GM12878 (cell line): ENCODE data around the gene DBN1. TPM values are rescaled to one million over a fixed set of nuclear protein-coding genes. Genes with fewer than 3 reads are reported as not detected.

ENCODE experiments used
- ASH2L ChIP-seq: fragments of 300-600, 200-600 bp; sonication (generic); IDR thresholded peaks from 2 replicates; pipeline ENCODE4 v1.6.1; 2017; ENCODE audit warnings: low read depth, mild to moderate bottlenecking, borderline replicate concordance
- BCL3 ChIP-seq: IDR thresholded peaks from 2 replicates; pipeline ENCODE4 v1.6.1; 2011; ENCODE audit warnings: borderline replicate concordance, low read depth, mild to moderate bottlenecking, moderate library complexity, low read length; ENCODE audit not compliant: insufficient read depth, poor library complexity, severe bottlenecking
- CEBPB ChIP-seq, 2 experiments: fragments of 150-350 bp in 1 of 2; IDR thresholded peaks; 2 replicates each; pipeline ENCODE4 v1.6.1; 2012 to 2014; ENCODE audit warnings: low read depth in 2 of 2, low read length in 2 of 2, borderline replicate concordance in 1 of 2, inconsistent platforms in 1 of 2
- HCFC1 ChIP-seq: fragments of 150-350 bp; IDR thresholded peaks from 2 replicates; pipeline ENCODE4 v1.6.1; 2014; ENCODE audit warnings: low read length
- IRF4 ChIP-seq: IDR thresholded peaks from 2 replicates; pipeline ENCODE4 v1.6.1; 2011; ENCODE audit warnings: low read depth, low read length
- MLLT1 ChIP-seq: fragments of 450-650 bp; IDR thresholded peaks from 2 replicates; pipeline ENCODE4 v1.6.1; 2016; ENCODE audit warnings: mild to moderate bottlenecking
- NR2F1 ChIP-seq: fragments of 450-650 bp; conservative IDR thresholded peaks from 2 replicates; pipeline ENCODE4 v1.6.1; 2017; ENCODE audit warnings: mild to moderate bottlenecking
- PBX3 ChIP-seq: IDR thresholded peaks from 2 replicates; pipeline ENCODE4 v1.6.1; 2011; ENCODE audit warnings: mild to moderate bottlenecking, low read depth, low read length, moderate library complexity; ENCODE audit not compliant: insufficient replicate concordance
- PRDM15 ChIP-seq: fragments of 450-650 bp; formaldehyde crosslinking; IDR thresholded peaks from 2 replicates; pipeline ENCODE4 v1.4.0; 2020; ENCODE audit warnings: mild to moderate bottlenecking, moderate library complexity
- RUNX3 ChIP-seq: IDR thresholded peaks from 2 replicates; pipeline ENCODE4 v1.6.1; 2012; ENCODE audit warnings: low read length, inconsistent platforms
- SIN3A ChIP-seq: IDR thresholded peaks from 2 replicates; pipeline ENCODE4 v1.6.1; 2012; ENCODE audit warnings: low read depth, low read length, improper control_type of control experiment
- SMC3 ChIP-seq: IDR thresholded peaks from 2 replicates; pipeline ENCODE4 v1.6.1; 2011; ENCODE audit warnings: low read length, improper control_type of control experiment, borderline replicate concordance
- SP1 ChIP-seq: IDR thresholded peaks from one replicate; pipeline ENCODE4 v1.6.1; 2011; ENCODE audit warnings: low read depth, low read length
- SREBF1 ChIP-seq: IDR thresholded peaks from 2 replicates; pipeline ENCODE4 v1.6.1; 2012; ENCODE audit warnings: mild to moderate bottlenecking, low read length
- TCF3 ChIP-seq: IDR thresholded peaks from 2 replicates; pipeline ENCODE4 v1.6.1; 2012; ENCODE audit warnings: low read depth, mild to moderate bottlenecking, low read length, borderline replicate concordance; ENCODE audit not compliant: insufficient read depth
- TCF7 ChIP-seq: IDR thresholded peaks from 2 replicates; pipeline ENCODE4 v1.6.1; 2014; ENCODE audit warnings: antibody characterized with exemption, borderline replicate concordance
- ZNF622 ChIP-seq: fragments of 450-650 bp; IDR thresholded peaks from 2 replicates; pipeline ENCODE4 v1.6.1; 2017; ENCODE audit warnings: mild to moderate bottlenecking, inconsistent platforms
- ZNF687 ChIP-seq: fragments of 450-650 bp; IDR thresholded peaks from 2 replicates; pipeline ENCODE4 v1.6.1; 2017; ENCODE audit warnings: mild to moderate bottlenecking, moderate library complexity
- polyA plus RNA-seq, 11 experiments: library from polyadenylated mRNA; depleted of rRNA in 4 of 11; unstranded in 6 of 11; stranded (reverse) in 5 of 11; fragments of >200 nt; fragmentation: Nextera tagmentation in 4 of 11; fragmentation: Illumina TruSeq in 1 of 11; extraction: Ambion mirVana in 4 of 11; extraction: Trizol in 1 of 11; gene quantifications; 1 replicate in 1 of 11; 2 replicates in 10 of 11; pipeline versions ENCODE4 v1.2.1 to v1.2.3, GENCODE V29; 2011 to 2016; ENCODE audit warnings: inconsistent platforms in 2 of 11, missing spikeins in 2 of 11, low read depth in 1 of 11
- total RNA-seq, 4 experiments: library from RNA; depleted of rRNA in 3 of 4; stranded (reverse); fragments of >200 nt in 3 of 4; fragmentation: Illumina TruSeq in 1 of 4; extraction: Trizol in 1 of 4; gene quantifications; 2 replicates each; pipeline versions ENCODE4 v1.2.1 to v1.2.3, GENCODE V29; 2013 to 2021

DBN1 gene
- total and polyA plus RNA-seq, 10 of the 15 experiments (the other 5 are each of a cell fraction or from before 2014, with no cell fraction given): 0.18 to 81.0 (median 27.9) TPM

GRCh38 chr5:177426566-177427210 lies 46.7 kb downstream of the DBN1 start, which contains the start of gene GRK6 (continued):
- TF ChIP-seq ZNF687 (no peak), SMC3 (no peak), SREBF1 (no peak), ASH2L (no peak), BCL3 (no peak), SIN3A (no peak; the same call in 1 of the 2 replicates), ZNF622 (no peak), SP1 (no peak), PRDM15 (CRISPR knock-in tag) (no peak), RUNX3 (no peak), MLLT1 (no peak), TCF3 (0 out of 2 replicates have a peak, but pooled peaks have one; percentile 10), PBX3 (no peak), HCFC1 (0 out of 2 replicates have a peak, but pooled peaks have one; percentile 10), CEBPB (IDR thresholded peaks at IDR 0.05; ENCODE audit: borderline replicate concordance in 1 of 2, low read depth in 2 of 2, low read length in 2 of 2) (no peak), IRF4 (no peak), NR2F1 (peak; percentile 64; the same call in 1 of the 2 replicates), TCF7 (no peak)
